Measurements from ENCODE around the gene HOXB13. TPM values are rescaled to one million over a fixed set of nuclear protein-coding genes. Genes with fewer than 3 reads are reported as not detected.

Gene HOXB13
- polyA plus RNA-seq, 1 of the 3 experiments (the other 2 are of a cell fraction), result not detected

GRCh38 chr17:48760411-48760810, 31.9 kb upstream of the HOXB13 start (continued):
- TF ChIP-seq RFX5 (IDR thresholded peaks at IDR 0.05; ENCODE audit: low read length), result no peak

GRCh38 chr17:48759288-48759687, 30.7 kb upstream of the HOXB13 start:
- Histone ChIP-seq H3K4me1 (ENCODE audit: control insufficient read depth in 1 of 2, insufficient read depth in 2 of 2, low read depth in 1 of 2, low read length in 1 of 2) (no peaks in the 10 kb centered on the region), H3K9me2 (no peaks in the 10 kb centered on the region), H2AFZ (ENCODE audit: low read depth) (no peak overlapping the region), H3K4me3 (ENCODE audit: low read depth in 2 of 2, low read length in 1 of 2) (no peak overlapping the region), H3K9ac (no peak overlapping the region), H3K27ac (ENCODE audit: low read depth in 2 of 2, low read length in 1 of 2) (no peak overlapping the region), H4K20me1 (ENCODE audit: insufficient read depth) (no peaks in the 10 kb centered on the region), H3K9me3 (no peaks in the 10 kb centered on the region), H3F3A (replicated peaks; ENCODE audit: insufficient read depth) (no peaks in the 10 kb centered on the region), H3K27me3 (ENCODE audit: insufficient read depth) (peaks cover 98% of the 10 kb centered on the region), H3K36me3 (replicated peaks in 1 of 2; ENCODE audit: control insufficient read depth in 1 of 2, insufficient read depth in 2 of 2, low read length in 1 of 2) (no peaks in the 10 kb centered on the region), H3K79me2 (ENCODE audit: insufficient read depth) (no peaks in the 10 kb centered on the region), H3K4me2 (no peak overlapping the region)
- POLR2A ChIA-PET, result no interaction called here
- TF ChIP-seq TCF12 (IDR thresholded peaks at IDR 0.05) (no peak), RAD21 (IDR thresholded peaks at IDR 0.05; ENCODE audit: low read length) (no peak), REST (IDR thresholded peaks at IDR 0.05; ENCODE audit: low read depth, low read length) (no peak), SIN3A (IDR thresholded peaks at IDR 0.05; ENCODE audit: borderline replicate concordance, low read depth, low read length) (no peak), USF2 (IDR thresholded peaks at IDR 0.05; ENCODE audit: borderline replicate concordance, low read depth, low read length) (no peak), EZH2phosphoT487 (IDR thresholded peaks at IDR 0.05; ENCODE audit: borderline replicate concordance, low read depth) (no peak), MXI1 (IDR thresholded peaks at IDR 0.05; ENCODE audit: low read depth, low read length) (no peak), SMC3 (IDR thresholded peaks at IDR 0.05; ENCODE audit: low read depth, low read length) (no peak), MAX (IDR thresholded peaks at IDR 0.05; ENCODE audit: low read depth) (no peak), POLR2AphosphoS5 (IDR thresholded peaks at IDR 0.05; ENCODE audit: low read depth, low read length) (no peak), IRF3 (IDR thresholded peaks at IDR 0.05; ENCODE audit: low read depth, low read length) (no peak), YY1 (IDR thresholded peaks at IDR 0.05; ENCODE audit: low read depth) (no peak), CTCF (IDR thresholded peaks at IDR 0.05) (no peak), USF1 (IDR thresholded peaks at IDR 0.05; ENCODE audit: borderline replicate concordance, low read depth) (no peak)
- CTCF ChIA-PET, result interaction anchor here (2.1 to 2.3 kb wide), 2 partner anchors 35 to 120 kb away, joined by 7 to 8 read pairs; no protein-coding TSS in a partner anchor
- DNase-seq, result no peak

Data from SK-N-SH (cell line).